ENCODE measurements around the gene DHX15. TPM values are rescaled to one million over a fixed set of nuclear protein-coding genes. Genes with fewer than 3 reads are reported as not detected.

Gene DHX15
- total and polyA plus RNA-seq, 11 donors = 24.0 to 67.8 (median 55.3) TPM

DNA sequence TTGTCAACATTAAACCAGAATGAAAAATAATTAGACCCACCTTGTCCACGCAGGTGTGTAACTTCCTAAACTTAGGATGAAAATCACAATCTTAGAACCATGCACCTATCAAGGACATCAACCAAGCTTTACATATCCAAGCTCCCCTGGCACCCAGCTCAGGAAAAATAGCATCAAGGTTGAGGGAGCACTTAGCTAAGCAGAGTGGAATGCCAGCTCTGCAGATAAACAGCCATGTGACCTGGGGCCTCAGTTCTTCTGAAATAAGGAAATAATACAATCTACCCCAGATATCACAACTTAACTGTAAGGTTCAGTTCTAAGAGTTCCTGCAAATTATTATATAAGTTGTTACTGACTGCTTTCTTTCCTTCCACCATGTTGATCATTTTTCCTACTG, 64.7 kb downstream of the DHX15 start:
- DNase-seq (peak in 1 of 5 donors; percentile 28), ATAC-seq (peak; percentile 63 to 81 (median 70))
- H3K4me3 ChIP-seq = no peak overlapping the region
- peaks cover 0 to 35% (median 20%) of the 10 kb centered on the region in 12 donors for H3K4me1 ChIP-seq
- no peak for TF ChIP-seq CTCF (IDR thresholded peaks at IDR 0.05)
- TF ChIP-seq POLR2A (IDR thresholded peaks at IDR 0.05) = no peak
- peaks cover 0 to 55% (median 21%) of the 10 kb centered on the region in 9 donors for H3K36me3 ChIP-seq
- 55 to 66% (median 61%) methylated on average over 1 of the region's 1 CpG for WGBS, 4 donors
- peak overlapping the region in 7 of 12 donors; percentile 10 to 35 (median 20) for H3K27ac ChIP-seq
- intact Hi-C loops (cut with DNase I) = no loop called here
- H3K9me3 ChIP-seq = no peaks in the 10 kb centered on the region
- H3K27me3 ChIP-seq = no peaks in the 10 kb centered on the region

DNA sequence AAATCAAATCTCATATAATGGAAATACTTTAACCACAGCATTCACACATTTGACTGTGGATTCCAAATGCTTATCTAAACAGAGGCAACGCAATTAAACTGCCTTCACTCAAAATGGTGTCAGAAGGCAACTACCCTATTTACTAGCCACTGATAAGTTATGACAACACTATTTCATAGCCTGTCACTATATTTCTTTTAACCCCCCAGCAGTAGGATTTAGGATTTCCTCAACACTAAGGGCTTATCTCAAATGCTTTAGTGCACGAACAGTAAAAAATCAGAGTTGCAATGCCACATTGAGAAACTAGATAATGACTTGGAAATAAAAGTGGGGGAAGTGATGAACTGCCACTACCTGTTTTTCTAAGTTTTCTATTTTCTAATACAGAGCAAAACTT, 66.7 kb downstream of the DHX15 start:
- intact Hi-C loops (cut with DNase I) = no loop called here
- Histone ChIP-seq H3K27me3 (no peaks in the 10 kb centered on the region), H3K9me3 (no peaks in the 10 kb centered on the region), H3K4me1 (peaks cover 0 to 35% (median 20%) of the 10 kb centered on the region in 12 donors), H3K4me3 (no peak overlapping the region), H3K36me3 (peaks cover 0 to 35% (median 6%) of the 10 kb centered on the region in 9 donors), H3K27ac (no peak overlapping the region)
- 38 to 54% (median 49%) methylated on average over 2 of the region's 2 CpGs for WGBS, 4 donors
- TF ChIP-seq CTCF (IDR thresholded peaks at IDR 0.05) = no peak
- TF ChIP-seq POLR2A (IDR thresholded peaks at IDR 0.05) = no peak
- no peak for DNase-seq
- ATAC-seq = no peak

DNA sequence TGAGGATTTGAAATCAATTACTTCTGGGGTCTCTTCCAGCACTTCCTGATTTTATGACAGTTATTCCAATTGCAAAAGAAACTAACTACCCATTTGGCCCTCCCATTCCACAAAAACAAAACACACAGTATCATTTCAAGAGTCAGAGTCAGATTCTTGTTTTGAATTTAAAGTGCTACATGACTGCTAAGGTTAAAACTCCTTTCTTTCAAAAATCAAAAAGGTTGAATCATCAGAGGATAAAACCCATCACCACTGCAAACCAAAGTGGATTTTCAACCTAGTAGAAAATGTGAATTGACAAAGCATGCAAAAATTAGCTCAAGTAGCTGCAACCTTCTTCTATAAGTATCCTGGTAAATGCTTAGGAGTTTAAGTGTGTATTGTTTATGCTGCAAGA, 67.4 kb downstream of the DHX15 start:
- Histone ChIP-seq H3K36me3 (peaks cover 0 to 30% (median 5%) of the 10 kb centered on the region in 9 donors), H3K27me3 (no peaks in the 10 kb centered on the region), H3K9me3 (no peaks in the 10 kb centered on the region), H3K27ac (no peak overlapping the region), H3K4me1 (peaks cover 0 to 35% (median 20%) of the 10 kb centered on the region in 12 donors), H3K4me3 (no peak overlapping the region)
- DNase-seq (no peak), ATAC-seq (no peak)
- TF ChIP-seq POLR2A (IDR thresholded peaks at IDR 0.05) (no peak), CTCF (IDR thresholded peaks at IDR 0.05) (no peak)
- intact Hi-C loops (cut with DNase I) = no loop called here

DNA sequence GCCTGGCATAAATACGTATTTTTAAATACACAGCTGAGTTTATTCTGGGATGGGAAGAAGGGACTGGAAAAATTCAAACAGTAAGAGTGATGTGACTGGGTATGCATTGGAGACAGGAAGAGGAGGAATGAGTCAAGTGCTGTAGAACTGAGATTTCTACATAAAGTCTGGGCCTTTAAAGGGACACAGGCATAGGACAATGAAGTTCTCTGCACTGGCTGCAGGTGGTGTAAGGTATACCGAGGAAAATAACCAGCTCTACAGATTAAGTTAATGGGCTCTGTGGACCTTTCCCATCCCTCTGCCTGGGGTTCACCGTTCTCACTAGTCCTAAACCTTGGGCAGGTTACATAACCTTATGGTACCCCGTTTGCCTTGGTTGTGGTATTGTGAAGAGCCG, 68.7 kb downstream of the DHX15 start:
- 94 to 99% (median 97%) methylated on average over 5 of the region's 5 CpGs for WGBS, 4 donors
- Histone ChIP-seq H3K36me3 (peaks cover 0 to 24% (median 5%) of the 10 kb centered on the region in 9 donors), H3K4me3 (no peak overlapping the region), H3K27me3 (no peaks in the 10 kb centered on the region), H3K27ac (no peak overlapping the region), H3K4me1 (peaks cover 0 to 35% (median 20%) of the 10 kb centered on the region in 12 donors), H3K9me3 (no peaks in the 10 kb centered on the region)
- no peak for ATAC-seq
- DNase-seq = no peak
- TF ChIP-seq CTCF (IDR thresholded peaks at IDR 0.05) = no peak
- TF ChIP-seq POLR2A (IDR thresholded peaks at IDR 0.05) = no peak
- intact Hi-C loops (cut with DNase I) = no loop called here
